ENCODE data around the gene MED13L. TPM values are rescaled to one million over a fixed set of nuclear protein-coding genes. Genes with fewer than 3 reads are reported as not detected.

Gene MED13L
- total and polyA plus RNA-seq, 4 donors, result 7.9 to 94.0 (median 37.7) TPM

DNA sequence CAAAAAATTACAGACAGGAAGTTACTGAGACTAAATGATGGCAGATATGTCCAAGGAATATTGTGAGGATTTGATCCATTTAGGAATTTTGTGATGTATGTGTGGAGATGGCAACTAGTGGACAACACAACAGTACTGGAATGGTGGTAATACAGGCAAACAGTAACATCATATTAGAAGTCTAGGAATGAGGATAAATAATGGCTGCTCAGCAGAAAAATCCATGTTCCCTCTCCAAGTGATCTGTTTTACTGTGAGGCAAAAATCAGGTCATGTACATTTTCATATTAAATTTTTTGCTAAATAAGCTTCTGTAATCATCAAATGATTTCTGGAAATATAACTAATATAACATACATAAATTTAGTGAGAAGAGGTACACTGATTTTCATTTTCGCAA, 108.4 kb downstream of the MED13L start:
- H3K4me1 ChIP-seq (ENCODE audit: control insufficient read depth in 4 of 4, insufficient read depth in 4 of 4, low read length in 3 of 4), result peaks cover 1 to 12% (median 9%) of the 10 kb centered on the region in 4 donors
- TF ChIP-seq NR2F2 (IDR thresholded peaks at IDR 0.05) (no peak), YY1 (IDR thresholded peaks at IDR 0.05) (no peak), SP1 (IDR thresholded peaks at IDR 0.05) (no peak), HNF4A (conservative IDR thresholded peaks at IDR 0.05) (no peak), REST (IDR thresholded peaks at IDR 0.05) (no peak), ATF3 (IDR thresholded peaks at IDR 0.05) (no peak), GABPA (IDR thresholded peaks at IDR 0.05 in 1 of 2, conservative IDR thresholded peaks at IDR 0.05 in 1 of 2) (no peak), HNF4G (IDR thresholded peaks at IDR 0.05) (no peak), FOXA2 (IDR thresholded peaks at IDR 0.05) (no peak), EGR1 (IDR thresholded peaks at IDR 0.05; ENCODE audit: low read depth in 2 of 2) (no peak), JUND (IDR thresholded peaks at IDR 0.05) (no peak), FOXA1 (IDR thresholded peaks at IDR 0.05) (no peak), CTCF (IDR thresholded peaks at IDR 0.05; ENCODE audit: low read depth, low read length, missing input control) (no peak), RAD21 (IDR thresholded peaks at IDR 0.05) (no peak), TAF1 (conservative IDR thresholded peaks at IDR 0.05) (no peak)
- TF ChIP-seq, protein P1, sequence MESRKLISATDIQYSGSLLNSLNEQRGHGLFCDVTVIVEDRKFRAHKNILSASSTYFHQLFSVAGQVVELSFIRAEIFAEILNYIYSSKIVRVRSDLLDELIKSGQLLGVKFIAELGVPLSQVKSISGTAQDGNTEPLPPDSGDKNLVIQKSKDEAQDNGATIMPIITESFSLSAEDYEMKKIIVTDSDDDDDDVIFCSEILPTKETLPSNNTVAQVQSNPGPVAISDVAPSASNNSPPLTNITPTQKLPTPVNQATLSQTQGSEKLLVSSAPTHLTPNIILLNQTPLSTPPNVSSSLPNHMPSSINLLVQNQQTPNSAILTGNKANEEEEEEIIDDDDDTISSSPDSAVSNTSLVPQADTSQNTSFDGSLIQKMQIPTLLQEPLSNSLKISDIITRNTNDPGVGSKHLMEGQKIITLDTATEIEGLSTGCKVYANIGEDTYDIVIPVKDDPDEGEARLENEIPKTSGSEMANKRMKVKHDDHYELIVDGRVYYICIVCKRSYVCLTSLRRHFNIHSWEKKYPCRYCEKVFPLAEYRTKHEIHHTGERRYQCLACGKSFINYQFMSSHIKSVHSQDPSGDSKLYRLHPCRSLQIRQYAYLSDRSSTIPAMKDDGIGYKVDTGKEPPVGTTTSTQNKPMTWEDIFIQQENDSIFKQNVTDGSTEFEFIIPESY (IDR thresholded peaks at IDR 0.05), result no peak
- TF ChIP-seq, protein P2, sequence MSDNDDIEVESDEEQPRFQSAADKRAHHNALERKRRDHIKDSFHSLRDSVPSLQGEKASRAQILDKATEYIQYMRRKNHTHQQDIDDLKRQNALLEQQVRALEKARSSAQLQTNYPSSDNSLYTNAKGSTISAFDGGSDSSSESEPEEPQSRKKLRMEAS (IDR thresholded peaks at IDR 0.05), result no peak
- H3K36me3 ChIP-seq (ENCODE audit: control insufficient read depth in 4 of 4, insufficient read depth in 3 of 4, low read depth in 1 of 4, low read length in 3 of 4), result no peaks in the 10 kb centered on the region
- H3K27ac ChIP-seq (ENCODE audit: low read depth in 1 of 2, low read length in 2 of 2), result no peak overlapping the region
- no peak overlapping the region for H3K9ac ChIP-seq (ENCODE audit: low read depth in 1 of 2, low read length in 2 of 2)
- no peak overlapping the region for H3K4me3 ChIP-seq (ENCODE audit: low read depth in 1 of 3, low read length in 3 of 3)
- no peaks in the 10 kb centered on the region for H3K27me3 ChIP-seq (ENCODE audit: control insufficient read depth in 4 of 4, insufficient read depth in 4 of 4, low read length in 3 of 4)
- H3K9me3 ChIP-seq (ENCODE audit: control insufficient read depth in 4 of 4, low read length in 3 of 4), result no peaks in the 10 kb centered on the region
- 100% methylated on average over 1 of the region's 1 CpG for WGBS
- no peak for DNase-seq (ENCODE audit: low spot score)

DNA sequence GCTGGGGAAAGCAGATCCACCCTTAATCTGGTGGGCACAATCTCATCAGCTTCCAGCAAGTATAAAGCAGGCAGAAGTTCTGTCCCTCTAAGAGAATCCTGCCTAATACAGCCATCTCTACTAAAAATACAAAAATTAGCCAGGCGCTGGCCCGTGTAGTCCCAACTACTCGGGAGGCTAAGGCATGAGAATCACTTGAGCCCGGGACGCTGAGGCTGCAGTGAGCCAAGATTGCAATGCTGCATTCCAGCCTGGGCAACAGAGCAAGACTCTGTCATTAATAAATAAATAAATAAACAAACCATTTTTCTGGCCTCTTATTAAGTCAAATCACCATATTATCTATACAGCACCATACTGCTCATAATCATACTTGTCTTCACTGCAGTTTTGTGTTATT, 111.2 kb downstream of the MED13L start:
- no peak for DNase-seq (ENCODE audit: low spot score)
- no peaks in the 10 kb centered on the region for H3K9me3 ChIP-seq (ENCODE audit: control insufficient read depth in 4 of 4, low read length in 3 of 4)
- no peak for TF ChIP-seq NR2F2 (IDR thresholded peaks at IDR 0.05)
- TF ChIP-seq, protein P1 (IDR thresholded peaks at IDR 0.05), result no peak
- no peak for TF ChIP-seq FOXA1 (IDR thresholded peaks at IDR 0.05)
- no peak for TF ChIP-seq HNF4A (conservative IDR thresholded peaks at IDR 0.05)
- no peak for TF ChIP-seq RAD21 (IDR thresholded peaks at IDR 0.05)
- TF ChIP-seq EGR1 (IDR thresholded peaks at IDR 0.05; ENCODE audit: low read depth in 2 of 2), result no peak
- no peak for TF ChIP-seq CTCF (IDR thresholded peaks at IDR 0.05; ENCODE audit: low read depth, low read length, missing input control)
- 85% methylated on average over 5 of the region's 5 CpGs for WGBS
- H3K9ac ChIP-seq (ENCODE audit: low read depth in 1 of 2, low read length in 2 of 2), result no peak overlapping the region
- no peak overlapping the region for H3K27ac ChIP-seq (ENCODE audit: low read depth in 1 of 2, low read length in 2 of 2)
- H3K4me1 ChIP-seq (ENCODE audit: control insufficient read depth in 4 of 4, insufficient read depth in 4 of 4, low read length in 3 of 4), result peaks cover 1 to 15% (median 11%) of the 10 kb centered on the region in 4 donors
- H3K4me3 ChIP-seq (ENCODE audit: low read depth in 1 of 3, low read length in 3 of 3), result no peak overlapping the region
- H3K27me3 ChIP-seq (ENCODE audit: control insufficient read depth in 4 of 4, insufficient read depth in 4 of 4, low read length in 3 of 4), result no peaks in the 10 kb centered on the region
- no peaks in the 10 kb centered on the region for H3K36me3 ChIP-seq (ENCODE audit: control insufficient read depth in 4 of 4, insufficient read depth in 3 of 4, low read depth in 1 of 4, low read length in 3 of 4)
